Renal pelvis (tissue), 4 donors: ENCODE measurements around the gene SH3RF3. TPM values are rescaled to one million over a fixed set of nuclear protein-coding genes. Genes with fewer than 3 reads are reported as not detected.
"Not testable (repeated sequence)": the region's sequence is repeated elsewhere in the genome, so short reads cannot be mapped to it uniquely, and the experiment has no call there.

Experiments
- DNase-seq: peaks from one replicate; pipeline ENCODE4 v3.0.0-alpha.2; 2013
- polyA plus RNA-seq, 3 donors: library from polyadenylated mRNA; unstranded; fragments of 120-200 nt; gene quantifications; one replicate each; pipeline ENCODE4 v1.2.1, GENCODE V29; 2013; ENCODE audit not compliant: insufficient read length in 3 of 3

The SH3RF3 gene
- polyA plus RNA-seq, 3 donors = 3.8 to 5.6 (median 5.6) TPM

DNA sequence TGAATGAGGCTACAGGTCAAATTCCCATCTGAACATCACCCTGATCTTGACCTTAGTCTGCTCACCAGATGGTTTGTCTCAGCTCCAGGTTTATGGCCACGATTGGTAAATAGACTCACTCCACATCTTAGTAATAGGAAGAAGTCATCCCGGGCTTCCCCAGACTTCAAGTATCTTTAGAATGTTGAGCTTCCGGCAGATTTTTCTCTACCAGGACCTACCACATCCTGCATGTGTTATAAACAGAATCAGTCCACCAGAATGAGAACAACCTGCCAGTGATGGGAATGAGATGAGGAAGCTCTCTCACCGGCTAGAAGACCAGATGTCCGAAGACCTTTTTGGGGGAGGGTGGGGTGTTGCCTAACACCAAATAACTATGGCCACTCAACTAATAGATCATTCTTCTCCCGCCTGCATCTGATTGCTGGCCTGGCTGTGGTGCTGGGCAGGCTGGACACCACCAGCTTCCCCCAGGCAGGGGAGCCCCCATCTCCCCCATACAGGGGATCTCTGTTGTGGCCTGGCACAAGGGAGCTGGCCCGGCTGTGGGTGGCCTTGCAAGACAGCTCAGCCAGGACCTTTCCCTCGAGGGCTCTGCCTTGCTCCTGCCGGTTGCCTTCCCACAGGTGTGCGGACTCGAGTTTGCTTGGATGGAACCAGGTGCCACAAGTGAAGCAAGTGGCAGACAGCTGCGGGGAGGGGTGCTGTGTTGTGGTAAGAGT is 88.5 kb downstream of the SH3RF3 start:
- DNase-seq = no peak

DNA sequence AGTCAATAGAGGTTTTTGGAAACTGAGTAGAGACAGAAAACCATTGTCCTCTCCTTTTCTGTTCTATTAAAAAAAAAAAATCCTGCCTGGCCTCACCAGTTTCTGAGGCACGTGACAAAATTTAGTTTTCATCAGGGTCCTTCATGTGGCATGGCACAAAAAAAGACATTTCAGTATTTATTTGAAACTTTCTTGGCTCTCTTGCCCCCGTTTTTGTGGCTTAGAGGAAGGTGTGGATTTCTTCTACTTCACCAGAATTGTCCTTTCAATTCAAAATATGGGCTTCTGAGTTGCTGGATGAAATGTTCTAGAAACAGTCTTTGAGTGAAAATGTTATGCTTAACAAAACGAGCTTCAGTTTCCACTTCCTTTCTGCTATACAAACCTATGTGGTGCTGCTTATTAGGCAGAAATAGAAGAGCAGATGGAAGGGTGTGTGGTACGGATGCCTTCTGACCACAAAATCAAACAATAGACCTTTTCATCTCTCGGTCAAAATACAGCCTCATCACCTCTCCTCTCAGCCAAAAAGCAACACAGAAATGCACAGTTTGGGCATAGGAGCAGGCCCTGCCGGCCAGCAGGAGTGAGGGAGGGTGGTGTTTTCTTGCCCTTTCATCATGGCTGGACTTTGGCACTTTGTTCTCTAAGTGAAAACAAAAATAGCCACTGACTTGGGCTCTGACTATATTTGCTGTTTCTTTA is 89.2 kb downstream of the SH3RF3 start:
- no peak for DNase-seq

DNA sequence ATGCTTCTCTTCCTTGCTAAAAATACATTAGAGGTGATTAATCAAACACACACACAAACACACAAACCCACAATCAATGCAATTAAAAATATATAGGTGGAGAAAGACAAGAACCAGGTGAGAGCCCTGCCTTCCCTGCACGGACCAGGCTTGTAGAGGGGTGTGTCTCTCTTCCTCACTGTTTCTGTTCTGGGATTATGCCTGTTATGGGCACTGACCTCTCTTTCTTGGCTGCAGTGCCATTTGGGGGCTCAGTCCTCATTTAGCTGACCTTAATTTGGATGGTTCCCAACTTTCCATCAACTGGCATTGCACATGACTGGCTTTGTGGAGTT is 89.8 kb downstream of the SH3RF3 start:
- DNase-seq = no peak

DNA sequence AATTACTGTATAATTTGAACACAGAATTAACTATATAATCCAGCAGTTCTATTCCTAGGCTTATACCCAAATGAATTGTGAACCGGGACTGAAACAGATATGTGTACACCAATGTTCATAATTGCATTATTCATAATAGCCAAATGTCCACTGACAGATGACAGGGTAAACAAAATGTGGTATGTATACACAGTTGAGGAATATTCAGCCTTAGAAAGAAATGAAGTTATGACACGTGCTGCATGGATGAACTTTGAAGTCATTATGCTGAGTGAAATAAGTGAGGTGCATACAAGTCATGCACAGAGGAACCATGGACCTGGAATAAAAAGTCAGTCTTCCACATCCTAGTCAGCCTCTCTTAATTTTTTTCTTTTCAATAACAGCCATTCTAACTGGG is 91.9 kb downstream of the SH3RF3 start:
- DNase-seq = no peak

DNA sequence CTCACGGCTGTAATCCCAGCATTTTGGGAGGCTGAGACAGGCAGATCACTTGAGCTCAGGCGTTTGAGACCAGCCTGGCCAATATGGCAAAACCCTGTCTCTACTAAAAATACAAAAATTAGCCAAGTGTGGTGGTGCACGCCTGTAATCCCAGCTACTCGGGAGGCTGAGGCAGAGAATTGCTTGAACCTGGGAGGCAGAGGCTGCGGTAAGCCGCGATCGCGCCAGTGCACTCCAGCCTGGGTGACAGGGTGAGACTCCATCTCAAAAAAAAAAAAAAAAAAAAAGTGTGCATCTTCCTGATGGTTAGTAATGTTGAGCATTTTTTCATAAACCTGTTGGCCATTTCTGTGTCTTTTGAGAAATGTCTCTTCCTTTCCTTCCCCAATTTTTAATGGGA is 92.3 kb downstream of the SH3RF3 start:
- not testable (repeated sequence) for DNase-seq

DNA sequence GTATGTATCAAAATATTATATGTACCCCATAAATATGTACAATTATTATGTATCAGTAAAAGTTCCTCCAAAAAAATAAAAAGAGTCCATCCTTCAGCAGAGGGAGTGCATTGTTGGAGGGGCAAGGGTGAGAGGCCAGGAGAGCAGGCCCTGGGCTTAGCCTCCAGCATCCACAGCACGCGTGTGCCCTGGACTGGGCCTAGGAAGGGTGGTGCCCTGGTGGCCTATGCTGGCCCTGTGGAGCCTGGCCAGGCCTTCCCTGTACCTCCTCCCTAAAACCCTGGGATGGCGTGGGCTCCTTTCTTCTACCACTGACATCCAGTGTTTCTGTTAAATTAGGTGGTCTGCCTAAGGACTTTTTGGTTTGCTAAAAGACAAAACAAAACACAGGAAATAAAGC is 93.4 kb downstream of the SH3RF3 start:
- no peak for DNase-seq

DNA sequence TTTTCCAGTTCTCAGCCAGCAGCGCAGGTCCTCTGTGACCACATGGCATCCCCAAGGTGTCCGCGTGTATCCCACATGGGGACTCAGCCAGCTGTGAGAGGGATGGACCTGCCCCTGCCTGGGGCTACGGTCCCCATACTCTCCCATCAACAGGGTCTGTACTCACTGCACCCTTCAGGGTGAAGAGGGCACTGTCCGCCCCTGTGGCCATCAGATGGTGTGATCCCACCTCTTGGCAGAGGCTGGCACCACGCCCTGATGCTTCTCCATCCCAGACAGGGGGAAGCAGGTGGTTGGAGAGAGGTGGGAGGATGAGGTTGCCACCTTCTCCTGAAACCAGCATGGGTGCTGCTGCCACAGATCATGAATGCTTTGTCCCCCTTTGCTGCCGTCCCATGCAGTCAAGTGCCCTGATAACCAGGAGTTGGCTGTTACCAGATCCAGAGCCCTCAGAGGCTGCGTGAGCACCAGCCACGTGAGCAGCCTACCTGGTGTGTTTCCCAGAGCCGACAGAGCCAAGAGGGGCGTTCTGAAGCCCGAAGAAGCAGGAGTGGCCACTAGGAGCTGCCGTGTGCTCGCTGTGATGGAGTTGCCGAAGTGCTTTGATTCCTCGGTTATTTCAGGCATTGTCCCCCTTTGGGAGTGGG is 93.9 kb downstream of the SH3RF3 start:
- DNase-seq = no peak

DNA sequence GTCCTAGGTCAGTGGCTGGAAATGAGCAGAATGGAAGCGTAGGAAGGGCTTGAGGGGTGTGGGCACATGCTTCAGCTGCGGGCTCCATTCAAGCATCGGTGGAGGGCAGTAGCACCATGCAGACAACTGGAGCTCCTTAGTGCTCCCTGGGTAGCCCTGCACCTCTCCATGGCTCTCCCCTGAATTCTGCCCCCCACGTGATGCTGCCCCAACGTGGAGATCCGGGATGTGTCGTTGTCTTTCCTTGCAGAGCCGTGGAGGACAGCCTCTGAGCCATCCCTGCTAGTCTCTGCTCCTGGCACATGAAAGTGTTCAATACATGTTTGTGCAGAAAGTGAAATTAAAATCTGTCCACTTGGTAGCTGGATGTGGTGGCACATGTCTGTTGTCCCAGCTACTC is 94.5 kb downstream of the SH3RF3 start:
- DNase-seq = no peak

DNA sequence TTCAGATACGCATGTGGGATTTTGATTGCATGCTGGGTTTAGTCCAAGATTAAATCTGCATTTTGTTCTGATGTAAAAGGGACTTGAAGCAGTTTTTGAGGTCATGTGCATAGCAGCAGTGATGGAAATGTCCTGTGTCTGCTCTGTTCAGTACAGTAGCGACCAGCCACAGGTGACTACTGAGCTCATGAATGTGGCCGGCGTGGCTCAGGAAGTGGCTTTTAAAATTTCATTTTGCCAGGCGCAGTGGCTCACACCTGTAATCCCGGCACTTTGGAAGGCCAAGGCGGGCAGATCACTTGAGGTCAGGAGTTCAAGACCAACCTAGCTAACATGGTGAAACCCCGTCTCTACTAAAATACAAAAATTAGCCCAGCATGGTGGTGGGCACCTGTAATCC is 95.3 kb downstream of the SH3RF3 start:
- DNase-seq = not testable (repeated sequence)

DNA sequence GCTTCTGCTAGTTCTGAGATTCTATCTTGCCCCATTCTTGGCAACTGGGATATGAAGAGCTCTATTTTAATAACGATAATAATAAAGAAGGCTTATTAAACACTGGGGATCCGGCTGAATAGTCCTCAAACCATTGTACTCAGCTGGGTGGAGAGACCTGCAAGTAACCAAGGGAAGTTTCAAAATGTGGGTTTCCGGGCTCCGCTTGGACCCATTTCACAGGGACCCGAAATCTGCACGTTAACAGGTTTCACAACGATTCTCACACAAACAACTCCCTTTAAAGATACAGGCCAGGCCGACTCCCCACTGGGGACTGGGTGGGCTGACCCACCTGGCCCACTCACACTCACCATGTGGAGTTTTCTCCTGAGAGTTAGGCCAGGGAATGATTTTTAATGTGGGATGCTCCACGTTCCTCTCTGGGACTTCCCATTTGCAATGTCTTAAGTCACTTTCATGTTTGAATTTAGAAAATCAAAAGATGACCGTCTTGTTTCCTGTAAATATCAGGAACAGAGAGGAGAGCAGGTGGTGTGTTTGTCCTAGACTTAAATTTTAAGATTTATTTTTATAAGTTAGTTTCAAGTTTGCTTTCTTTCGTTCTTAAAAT is 96.3 kb downstream of the SH3RF3 start:
- no peak for DNase-seq

DNA sequence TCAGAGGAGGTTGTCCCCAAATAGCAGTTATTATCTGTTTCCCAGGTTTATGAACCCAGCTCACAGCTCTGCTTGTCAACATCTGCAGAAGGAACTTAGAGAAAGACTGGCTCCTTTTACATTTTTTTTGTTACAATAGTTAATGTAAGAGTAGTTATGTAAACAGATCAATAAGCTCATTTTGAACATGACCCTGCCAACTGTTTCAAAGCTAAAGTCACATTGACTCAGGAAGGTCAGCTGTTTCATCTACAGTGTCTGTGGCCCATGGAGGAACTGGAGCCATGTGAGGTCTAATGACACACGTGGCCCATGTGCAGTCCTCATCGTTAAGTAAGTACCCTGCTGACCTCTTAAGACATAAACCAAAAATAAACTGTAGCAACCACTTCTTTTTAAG is 97.1 kb downstream of the SH3RF3 start:
- no peak for DNase-seq

DNA sequence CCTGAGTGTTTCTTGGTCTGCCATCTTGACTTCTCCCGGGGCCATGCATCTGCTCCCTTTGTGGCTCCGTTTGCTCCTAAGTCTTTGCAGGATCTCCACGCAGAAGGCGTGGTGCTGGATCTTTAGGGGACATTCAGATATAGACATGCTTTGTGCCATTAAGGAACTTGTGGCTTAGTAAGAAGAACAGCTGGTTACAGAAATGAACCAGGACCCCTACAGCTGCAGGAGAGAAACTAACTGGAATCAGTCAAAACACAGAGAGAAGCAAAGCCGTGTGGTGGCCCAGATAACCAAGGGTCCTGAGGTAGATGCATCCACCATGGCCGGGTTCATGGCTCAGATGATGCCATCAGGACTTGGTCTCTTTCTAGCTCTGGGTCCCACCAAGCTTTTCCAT is 97.6 kb downstream of the SH3RF3 start:
- no peak for DNase-seq

DNA sequence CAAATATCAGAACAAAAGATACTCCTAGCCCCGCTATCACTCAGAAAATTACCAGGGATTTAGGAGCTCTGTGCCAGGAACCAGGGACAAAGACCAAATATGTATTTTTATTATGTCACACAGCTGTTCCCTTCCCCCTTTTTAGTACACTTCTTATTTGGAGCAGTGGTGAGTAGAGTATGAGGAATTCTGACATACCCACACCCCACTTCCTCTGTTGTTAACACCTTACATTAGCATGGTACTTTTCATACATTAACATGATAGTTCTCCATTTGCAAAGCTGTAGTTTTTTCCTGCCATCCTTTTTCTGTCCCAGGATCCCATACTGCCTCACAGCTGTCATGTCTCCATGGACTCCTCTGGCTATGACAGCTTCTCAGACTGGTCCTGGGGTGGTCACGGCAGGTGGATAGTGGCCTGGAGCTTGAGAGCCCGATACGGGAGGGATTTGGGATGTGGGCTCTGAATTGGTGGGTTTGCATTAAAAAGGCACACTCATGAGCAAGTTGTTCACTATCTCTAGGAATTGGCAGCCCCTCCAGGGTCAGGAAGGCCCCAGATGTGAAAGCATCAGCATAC is 100.2 kb downstream of the SH3RF3 start:
- DNase-seq = no peak

DNA sequence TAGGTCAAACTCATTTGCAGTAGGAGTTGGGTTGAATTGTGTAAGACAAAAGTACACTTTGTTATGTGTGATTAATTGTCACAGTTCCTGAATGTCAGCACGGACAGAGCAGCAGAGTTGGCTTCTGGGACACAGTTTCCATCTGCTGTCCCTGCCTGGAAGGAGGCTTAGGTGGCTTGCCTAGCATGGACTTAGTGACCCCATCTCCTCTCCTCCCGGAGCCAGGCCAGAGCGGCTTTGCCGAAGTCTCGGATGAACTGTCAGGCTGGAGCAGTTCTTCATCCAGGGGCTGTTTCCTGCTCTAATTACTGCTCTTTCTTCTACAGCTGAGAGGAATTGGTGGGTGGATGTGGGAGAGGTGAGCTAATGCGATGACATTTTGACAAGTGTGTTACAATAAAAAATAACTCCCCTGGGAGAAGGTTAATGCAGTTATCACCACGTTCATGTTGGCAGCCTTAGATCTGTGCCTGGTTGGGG is 102.0 kb downstream of the SH3RF3 start:
- DNase-seq = no peak

DNA sequence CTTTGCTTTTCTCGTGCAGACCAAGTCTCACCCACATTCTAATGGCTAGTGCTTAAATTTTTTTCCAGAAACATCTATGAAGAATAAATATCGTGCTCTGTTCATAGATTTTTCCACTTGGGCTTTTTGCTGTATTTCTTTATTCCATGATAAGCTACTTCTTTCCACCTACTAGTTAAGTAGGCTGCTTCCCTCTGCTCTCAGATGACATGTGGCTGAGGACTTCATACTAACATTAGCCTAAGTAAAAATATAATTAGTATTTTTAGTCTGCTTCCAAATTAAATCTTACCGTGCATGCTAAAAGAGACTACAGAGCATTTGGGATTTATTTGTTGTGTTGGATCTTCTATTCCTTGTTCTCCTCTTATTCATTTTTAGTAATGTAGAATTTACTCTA is 102.4 kb downstream of the SH3RF3 start:
- DNase-seq = no peak

DNA sequence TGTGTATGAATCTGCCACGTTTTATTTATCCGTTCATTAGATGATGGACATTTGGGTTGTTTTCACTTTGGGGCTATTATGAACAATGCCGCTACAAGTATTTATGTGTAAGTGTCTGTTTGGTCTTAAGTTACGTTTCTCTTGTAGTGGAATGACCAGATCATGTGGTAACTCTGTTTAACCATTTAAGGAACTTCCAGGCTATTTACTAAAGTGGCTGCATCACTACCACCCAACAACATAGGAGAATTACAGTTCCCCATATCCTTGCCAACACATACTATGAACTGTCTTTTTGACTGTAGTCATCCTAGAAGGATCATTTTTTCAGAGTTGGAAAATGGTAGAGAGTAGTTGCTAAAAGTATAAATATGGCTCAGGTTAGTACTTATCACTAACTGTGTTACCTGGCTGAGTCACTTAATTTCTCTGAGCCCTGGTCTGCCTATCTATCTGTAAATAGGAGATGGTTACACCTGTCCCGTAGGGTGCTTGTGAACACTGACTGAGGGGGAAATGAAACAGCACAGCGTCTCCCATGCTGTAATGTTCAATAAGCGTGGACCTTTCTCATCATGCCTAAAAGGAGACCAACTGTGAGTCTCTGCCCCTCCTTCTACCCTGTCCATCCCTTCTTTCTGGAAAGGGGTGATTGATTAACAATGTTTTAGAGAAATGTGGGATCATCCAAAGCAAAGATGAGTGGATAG is 103.1 kb downstream of the SH3RF3 start:
- no peak for DNase-seq

DNA sequence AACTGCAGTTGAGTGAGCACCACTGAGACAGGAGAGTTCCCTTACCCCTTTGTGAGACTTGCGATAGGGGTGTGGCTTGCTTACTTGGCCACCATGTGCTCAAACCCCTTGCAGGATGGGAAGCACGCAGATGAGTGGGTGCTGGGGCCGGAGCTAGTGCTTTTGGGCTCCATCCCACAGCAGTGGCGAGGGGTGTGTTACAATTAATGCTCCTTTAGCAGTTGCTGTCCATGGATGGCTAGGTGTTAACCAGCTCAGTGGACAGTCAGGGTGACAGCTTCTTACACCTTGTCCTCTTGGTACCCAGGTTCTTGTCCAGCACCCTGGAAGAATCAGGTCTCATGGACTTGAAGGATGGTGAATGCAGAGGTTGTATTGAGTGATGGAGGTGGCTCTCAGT is 103.9 kb downstream of the SH3RF3 start:
- no peak for DNase-seq

DNA sequence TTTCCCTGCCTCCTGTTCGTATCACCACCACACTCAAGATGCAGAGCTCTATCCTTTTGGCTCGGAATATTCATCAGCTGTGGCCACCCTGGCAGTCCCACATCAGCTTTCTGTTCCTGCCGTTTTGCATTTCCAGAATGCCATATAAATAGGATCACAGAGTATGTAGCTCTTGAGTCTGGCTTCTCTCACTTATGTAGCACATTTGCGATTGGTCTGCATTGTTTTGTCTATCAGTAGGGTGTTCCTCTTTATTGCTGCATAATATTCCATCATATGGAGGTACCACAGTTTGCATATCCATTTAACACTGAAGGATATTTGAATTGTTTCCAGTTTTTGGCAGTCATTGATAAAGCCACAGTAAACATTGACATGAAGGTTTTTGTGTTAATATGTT is 104.6 kb downstream of the SH3RF3 start:
- no peak for DNase-seq

DNA sequence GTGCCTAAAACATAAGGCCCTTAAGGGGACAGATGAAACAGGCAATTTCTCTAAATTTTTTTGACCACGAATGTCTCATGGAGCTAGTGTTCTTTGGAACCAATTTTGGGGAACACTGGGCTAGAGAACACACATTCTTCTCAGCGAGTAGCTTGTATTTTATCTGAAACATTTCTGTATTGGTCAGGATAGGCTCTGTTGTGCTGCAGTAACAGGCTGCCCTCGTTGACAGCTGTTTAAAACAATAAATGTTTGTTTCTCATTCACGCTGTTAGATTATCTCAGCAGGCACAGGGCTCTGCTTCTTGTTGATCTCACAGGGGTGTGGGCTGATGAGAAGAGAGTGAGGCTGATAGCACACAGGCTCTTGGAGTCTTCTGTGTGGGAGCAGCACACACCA is 105.3 kb downstream of the SH3RF3 start:
- DNase-seq = no peak

DNA sequence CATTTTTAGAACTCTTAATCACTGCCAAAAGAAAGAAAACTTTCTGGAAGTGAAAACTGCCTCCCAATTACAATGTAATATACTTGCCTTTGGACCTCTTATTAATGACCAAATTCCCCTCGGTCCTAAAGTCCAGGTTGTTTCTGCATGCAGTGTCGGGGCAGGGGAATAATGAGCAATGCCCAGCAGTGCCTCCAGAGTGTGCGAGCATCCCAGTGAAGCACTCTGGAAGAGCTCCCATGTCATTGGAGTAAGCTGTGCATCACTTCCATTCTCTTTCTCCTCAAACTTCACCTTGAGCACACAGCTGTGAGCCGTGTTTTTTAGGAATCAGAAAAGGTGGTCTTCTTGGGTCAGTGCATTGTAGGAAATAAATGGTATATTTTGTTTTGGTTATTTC is 107.1 kb downstream of the SH3RF3 start:
- no peak for DNase-seq

DNA sequence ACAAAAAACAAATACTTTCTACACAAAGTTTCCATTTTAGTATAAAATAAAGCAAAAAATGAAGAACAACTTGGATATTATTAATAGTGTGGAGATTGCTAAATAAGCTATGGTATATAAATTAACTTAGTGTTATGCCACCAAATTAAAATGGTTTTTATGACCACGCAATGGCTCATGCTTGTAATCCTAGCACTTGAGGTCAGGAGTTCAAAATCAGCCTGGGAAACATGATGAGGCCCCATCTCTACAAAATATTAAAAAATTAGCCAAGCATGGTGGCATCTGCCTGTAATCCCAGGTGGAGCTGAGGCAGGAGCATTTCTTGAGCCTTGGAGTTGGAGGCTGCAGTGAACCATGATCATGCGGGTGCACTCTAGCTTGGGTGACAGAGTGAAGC is 108.8 kb downstream of the SH3RF3 start:
- no peak for DNase-seq

DNA sequence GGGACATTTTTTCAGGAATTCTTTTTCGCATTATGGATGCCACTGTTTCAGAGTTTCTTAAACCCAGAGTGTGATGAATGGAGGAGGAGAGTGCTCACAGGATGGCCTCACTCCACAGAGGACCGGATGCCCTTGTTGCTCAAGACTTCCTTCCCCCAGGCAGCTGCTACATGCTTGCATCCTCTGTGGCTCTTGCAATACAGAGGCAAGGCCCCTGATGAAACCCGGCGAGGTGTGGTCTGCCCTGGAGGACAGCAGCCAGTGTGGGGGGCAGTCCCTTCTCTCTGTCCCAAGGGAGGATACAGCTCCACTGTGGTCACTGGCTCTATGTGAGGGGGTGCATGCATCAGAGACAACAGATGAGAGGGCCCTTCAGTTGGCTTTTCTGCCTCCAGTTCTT is 109.6 kb downstream of the SH3RF3 start:
- no peak for DNase-seq
